HCT116 (cell line): ENCODE data around the gene POU6F1. TPM values are rescaled to one million over a fixed set of nuclear protein-coding genes. Genes with fewer than 3 reads are reported as not detected.

Experiments used
- ATAC-seq: fragments of 200-7000 bp; cut with Tn5 transposase; 2 replicates; pipeline ENCODE4 v1.9.1; 2020; ENCODE audit warnings: mild to moderate bottlenecking, moderate library complexity
- BruUV-seq: library from RNA; stranded (reverse); fragments of 400-500 nt; replicated peaks from 2 replicates; lab custom pipeline; 2021; lab: Mats Ljungman, UMichigan
- CTCF ChIA-PET: fragments of 300-600 bp; sonication (Branson Sonifier 250); formaldehyde crosslinking; loops from one replicate; lab custom pipeline; 2021; ENCODE audit warnings: antibody characterized with exemption; lab: Charles Lee
- POLR2A ChIA-PET: fragments of 300-600, 350-600 bp; sonication (Branson Sonifier 250); formaldehyde crosslinking; loops from one replicate; lab custom pipeline; 2021; ENCODE audit warnings: antibody characterized with exemption; lab: Charles Lee
- RAD21 ChIA-PET, 2 experiments: fragments of 300-600 bp; sonication (Branson Sonifier 250); formaldehyde crosslinking; loops; one replicate each; lab custom pipeline; 2023; ENCODE audit warnings: low total read pairs in 2 of 2; ENCODE audit not compliant: uncharacterized antibody in 2 of 2, unreplicated experiment in 2 of 2, low non-redundant PET in 1 of 2; lab: Charles Lee
- DNase-seq: peaks from one replicate; pipeline ENCODE4 v3.0.0-alpha.2; 2010; ENCODE audit warnings: low read depth, low spot score
- H2AFZ ChIP-seq: fragments of 200-600 bp; shearing (Covaris generic), sonication (generic); 2 replicates; pipeline ENCODE4 v1.6.1; 2017; ENCODE audit warnings: low read depth, mixed run types, mixed read lengths, antibody characterized with exemption, low read length; ENCODE audit not compliant: poor library complexity, severe bottlenecking
- H3K27ac ChIP-seq: 2 replicates; pipeline ENCODE4 v1.5.1; 2012; ENCODE audit warnings: low read depth, low read length
- H3K27me3 ChIP-seq: fragments of 200-600 bp; sonication (generic); 2 replicates; pipeline ENCODE4 v1.6.1; 2016; ENCODE audit warnings: mixed run types, low read length, mixed read lengths; ENCODE audit not compliant: insufficient read depth
- H3K36me3 ChIP-seq, 2 experiments: fragments of 200-500 bp in 1 of 2; fragments of 200-600 bp in 1 of 2; sonication (Bioruptor generic) in 1 of 2; sonication (generic) in 1 of 2; 2 replicates each; pipeline versions ENCODE4 v1.5.1 to v1.6.1; 2014 to 2016; ENCODE audit warnings: low read length in 2 of 2, inconsistent platforms in 1 of 2, mixed read lengths in 1 of 2, mixed run types in 1 of 2; ENCODE audit not compliant: insufficient read depth in 2 of 2, control insufficient read depth in 1 of 2
- H3K4me1 ChIP-seq, 2 experiments: fragments of 200-600 bp in 1 of 2; sonication (generic) in 1 of 2; 2 replicates each; pipeline versions ENCODE4 v1.5.1 to v1.6.1; 2012 to 2017; ENCODE audit warnings: low read length in 2 of 2, inconsistent platforms in 1 of 2, mild to moderate bottlenecking in 1 of 2, mixed read lengths in 1 of 2, mixed run types in 1 of 2, moderate library complexity in 1 of 2; ENCODE audit not compliant: insufficient read depth in 2 of 2, control insufficient read depth in 1 of 2
- H3K4me2 ChIP-seq: fragments of 200-600 bp; sonication (generic); 2 replicates; pipeline ENCODE4 v1.6.1; 2017; ENCODE audit warnings: mixed run types, low read length, mixed read lengths
- H3K4me3 ChIP-seq, 2 experiments: fragments of 200-600 bp in 1 of 2; sonication (generic) in 1 of 2; replicated peaks in 1 of 2; 2 replicates each; pipeline ENCODE4 v1.5.1; 2011 to 2016; ENCODE audit warnings: low read length in 2 of 2, control low read depth in 1 of 2, low read depth in 1 of 2, mild to moderate bottlenecking in 1 of 2, mixed read lengths in 1 of 2, mixed run types in 1 of 2
- H3K79me2 ChIP-seq: fragments of 200-600 bp; sonication (generic); 2 replicates; pipeline ENCODE4 v1.6.1; 2017; ENCODE audit warnings: mild to moderate bottlenecking, mixed run types, low read length, moderate library complexity, mixed read lengths; ENCODE audit not compliant: insufficient read depth
- H3K9ac ChIP-seq: fragments of 200-600 bp; sonication (generic); 2 replicates; pipeline ENCODE4 v1.6.1; 2016; ENCODE audit warnings: low read length, mixed read lengths
- H3K9me2 ChIP-seq: fragments of 200-600 bp; sonication (generic), shearing (Covaris generic); 2 replicates; pipeline ENCODE4 v1.6.1; 2017; ENCODE audit warnings: mixed run types, mild to moderate bottlenecking, moderate library complexity; ENCODE audit not compliant: insufficient read depth
- H3K9me3 ChIP-seq, 2 experiments: fragments of 200-500 bp in 1 of 2; fragments of 200-600 bp in 1 of 2; sonication (Bioruptor generic) in 1 of 2; sonication (generic) in 1 of 2; 2 replicates each; pipeline ENCODE4 v1.6.1; 2014 to 2017; ENCODE audit warnings: low read length in 2 of 2, mixed read lengths in 2 of 2, inconsistent platforms in 1 of 2, low read depth in 1 of 2, mild to moderate bottlenecking in 1 of 2, mixed run types in 1 of 2, moderate library complexity in 1 of 2; ENCODE audit not compliant: control insufficient read depth in 1 of 2, insufficient read depth in 1 of 2
- H4K20me1 ChIP-seq: fragments of 200-600 bp; sonication (generic), shearing (Covaris generic); 2 replicates; pipeline ENCODE4 v1.6.1; 2017; ENCODE audit warnings: mixed run types, mild to moderate bottlenecking, moderate library complexity; ENCODE audit not compliant: insufficient read depth
- CTCF ChIP-seq, 3 experiments: fragments of 200-600 bp in 1 of 3; sonication (generic) in 1 of 3; IDR thresholded peaks in 2 of 3; conservative IDR thresholded peaks in 1 of 3; 2 replicates each; pipeline ENCODE4 v1.5.1; 2012 to 2017; ENCODE audit warnings: low read depth in 2 of 3, low read length in 2 of 3, antibody characterized with exemption in 1 of 3, borderline replicate concordance in 1 of 3, control low read depth in 1 of 3, mild to moderate bottlenecking in 1 of 3, mixed read lengths in 1 of 3, mixed run types in 1 of 3, moderate library complexity in 1 of 3; ENCODE audit not compliant: insufficient read depth in 1 of 3
- ELF1 ChIP-seq: IDR thresholded peaks from 2 replicates; pipeline ENCODE4 v1.6.1; 2012; ENCODE audit warnings: low read depth, borderline replicate concordance
- POLR2AphosphoS5 ChIP-seq: IDR thresholded peaks from 2 replicates; pipeline ENCODE4 v1.6.1; 2011; ENCODE audit warnings: mild to moderate bottlenecking, low read depth, low read length, moderate library complexity
- RAD21 ChIP-seq: IDR thresholded peaks from 2 replicates; pipeline ENCODE4 v1.6.1; 2012; ENCODE audit warnings: low read depth, mild to moderate bottlenecking
- SIN3A ChIP-seq: IDR thresholded peaks from 2 replicates; pipeline ENCODE4 v1.6.1; 2012; ENCODE audit warnings: low read depth
- intact Hi-C: fragments of 100-400 bp; cut with micrococcal nuclease; formaldehyde crosslinking; loops from 2 replicates; pipeline ENCODE4 v1.10.0; 2022
- total RNA-seq: library from RNA; stranded (reverse); gene quantifications from one replicate; pipeline ENCODE4 v1.2.1, GENCODE V29; 2021; ENCODE audit not compliant: unreplicated experiment
- TF ChIP-seq, protein P1 (sequence below): IDR thresholded peaks from 2 replicates; pipeline ENCODE4 v1.6.1; 2012
- TF ChIP-seq, protein P2 (sequence below): IDR thresholded peaks from 2 replicates; pipeline ENCODE4 v1.6.1; 2011; ENCODE audit warnings: mild to moderate bottlenecking, low read length, moderate library complexity; ENCODE audit not compliant: insufficient replicate concordance; ENCODE audit errors: extremely low read depth

The POU6F1 gene
- total RNA-seq, 1 experiment from 2014 or later: 6.4 TPM

GRCh38 chr12:51160814-51161459 lies 56.9 kb downstream of the POU6F1 start:
- no peak overlapping the region for H3K27ac ChIP-seq
- DNase-seq (no peak), ATAC-seq (no peak)
- no peaks in the 10 kb centered on the region for H3K9me2 ChIP-seq
- H3K4me3 ChIP-seq: no peak overlapping the region
- ChIA-PET RAD21 (no interaction called here), POLR2A (no interaction called here), CTCF (no interaction called here)
- H3K4me1 ChIP-seq: no peaks in the 10 kb centered on the region
- H3K36me3 ChIP-seq: no peaks in the 10 kb centered on the region
- intact Hi-C loops: no loop called here
- H3K9me3 ChIP-seq: no peaks in the 10 kb centered on the region
- H2AFZ ChIP-seq: no peak overlapping the region
- H3K27me3 ChIP-seq: no peaks in the 10 kb centered on the region
- TF ChIP-seq ELF1 (no peak), RAD21 (no peak), SIN3A (no peak), CTCF (IDR thresholded peaks at IDR 0.05 in 2 of 3, conservative IDR thresholded peaks at IDR 0.05 in 1 of 3; ENCODE audit: borderline replicate concordance in 1 of 3, insufficient read depth in 1 of 3, low read depth in 2 of 3, low read length in 2 of 3) (no peak), POLR2AphosphoS5 (no peak)
- TF ChIP-seq, protein P1, sequence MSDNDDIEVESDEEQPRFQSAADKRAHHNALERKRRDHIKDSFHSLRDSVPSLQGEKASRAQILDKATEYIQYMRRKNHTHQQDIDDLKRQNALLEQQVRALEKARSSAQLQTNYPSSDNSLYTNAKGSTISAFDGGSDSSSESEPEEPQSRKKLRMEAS: no peak
- TF ChIP-seq, protein P2, sequence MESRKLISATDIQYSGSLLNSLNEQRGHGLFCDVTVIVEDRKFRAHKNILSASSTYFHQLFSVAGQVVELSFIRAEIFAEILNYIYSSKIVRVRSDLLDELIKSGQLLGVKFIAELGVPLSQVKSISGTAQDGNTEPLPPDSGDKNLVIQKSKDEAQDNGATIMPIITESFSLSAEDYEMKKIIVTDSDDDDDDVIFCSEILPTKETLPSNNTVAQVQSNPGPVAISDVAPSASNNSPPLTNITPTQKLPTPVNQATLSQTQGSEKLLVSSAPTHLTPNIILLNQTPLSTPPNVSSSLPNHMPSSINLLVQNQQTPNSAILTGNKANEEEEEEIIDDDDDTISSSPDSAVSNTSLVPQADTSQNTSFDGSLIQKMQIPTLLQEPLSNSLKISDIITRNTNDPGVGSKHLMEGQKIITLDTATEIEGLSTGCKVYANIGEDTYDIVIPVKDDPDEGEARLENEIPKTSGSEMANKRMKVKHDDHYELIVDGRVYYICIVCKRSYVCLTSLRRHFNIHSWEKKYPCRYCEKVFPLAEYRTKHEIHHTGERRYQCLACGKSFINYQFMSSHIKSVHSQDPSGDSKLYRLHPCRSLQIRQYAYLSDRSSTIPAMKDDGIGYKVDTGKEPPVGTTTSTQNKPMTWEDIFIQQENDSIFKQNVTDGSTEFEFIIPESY: no peak
- no peak overlapping the region for H3K9ac ChIP-seq
- H3K79me2 ChIP-seq: peaks cover 82% of the 10 kb centered on the region
- no TSS peak for BruUV-seq
- peaks cover 5% of the 10 kb centered on the region; the same call in 1 of the 2 replicates for H4K20me1 ChIP-seq
- H3K4me2 ChIP-seq: no peak overlapping the region
